Myocyte (in vitro differentiated cells): ENCODE data around the gene FUT7. TPM values are rescaled to one million over a fixed set of nuclear protein-coding genes. Genes with fewer than 3 reads are reported as not detected.

ENCODE experiments used
- DNase-seq: peaks from one replicate; pipeline ENCODE4 v3.0.0-alpha.2; 2012; ENCODE audit warnings: low read depth
- polyA plus RNA-seq: library from polyadenylated mRNA; unstranded; fragments of >200 nt; gene quantifications from one replicate; pipeline ENCODE4 v1.2.1, GENCODE V29; 2012; ENCODE audit warnings: missing spikeins
- total RNA-seq: library from RNA; depleted of rRNA; stranded (reverse); fragments of >200 nt; gene quantifications from 2 replicates; pipeline ENCODE4 v1.2.3, GENCODE V29; 2014

Gene FUT7
- total RNA-seq = not detected in 2 replicates
- polyA plus RNA-seq = not detected

GRCh38 chr9:137031904-137032640 lies at the start of gene FUT7:
Gene FUT7 (minus strand): TSS chr9:137032088. CDS start chr9:137031991, 97 bp downstream.
- no peak for DNase-seq

GRCh38 chr9:137080260-137081122 lies 48.6 kb upstream of the FUT7 start:
- DNase-seq = no peak

- DNase-seq = no peak
Measured at GRCh38 chr9:137079401-137079787, 47.5 kb upstream of the FUT7 start.

GRCh38 chr9:137078701-137079400 lies 47.0 kb upstream of the FUT7 start:
- no peak for DNase-seq

DNA sequence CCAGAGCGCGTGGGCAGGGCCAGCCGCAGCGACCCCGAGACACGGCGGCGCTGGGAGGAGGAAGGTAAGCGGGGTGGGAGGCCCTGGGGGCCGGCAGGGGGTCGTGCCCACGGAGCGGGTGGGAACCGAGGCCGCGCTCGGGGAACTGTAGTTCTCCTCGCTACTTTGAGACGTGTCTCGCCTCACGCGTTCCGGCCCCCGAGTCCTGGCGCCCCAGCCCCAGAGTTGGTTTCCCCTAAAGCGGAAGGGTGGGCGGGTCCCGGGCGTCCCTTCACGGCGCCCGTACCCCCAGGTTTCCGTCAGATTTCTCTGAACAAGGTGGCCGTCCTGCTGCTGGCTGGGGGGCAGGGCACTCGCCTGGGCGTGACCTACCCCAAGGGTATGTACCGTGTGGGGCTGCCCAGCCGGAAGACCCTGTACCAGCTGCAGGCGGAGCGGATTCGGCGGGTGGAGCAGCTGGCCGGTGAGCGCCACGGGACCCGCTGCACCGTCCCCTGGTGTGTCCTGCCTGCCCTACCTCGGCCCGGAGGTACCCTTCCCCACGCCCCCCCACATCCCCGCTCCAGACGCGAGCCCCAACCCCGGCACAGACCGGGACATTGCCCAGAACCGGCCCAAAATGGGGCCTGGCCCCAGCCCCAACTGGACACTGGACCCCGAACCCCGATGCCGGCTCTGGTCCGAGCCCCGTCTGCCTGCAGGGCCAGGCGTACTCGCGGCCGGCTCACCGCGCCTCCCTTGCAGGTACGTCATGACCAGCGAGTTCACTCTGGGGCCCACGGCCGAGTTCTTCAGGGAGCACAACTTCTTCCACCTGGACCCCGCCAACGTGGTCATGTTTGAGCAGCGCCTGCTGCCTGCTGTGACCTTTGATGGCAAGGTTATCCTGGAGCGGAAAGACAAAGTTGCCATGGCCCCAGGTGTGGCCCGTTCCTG lies 46.1 kb upstream of the FUT7 start:
- peak; percentile 19 for DNase-seq

GRCh38 chr9:137077010-137077747 lies 45.3 kb upstream of the FUT7 start, which contains the start of gene UAP1L1:
Gene UAP1L1 (plus strand): TSS chr9:137077517. CDS start chr9:137077533, 16 bp downstream.
- DNase-seq = peak; percentile 74

DNA sequence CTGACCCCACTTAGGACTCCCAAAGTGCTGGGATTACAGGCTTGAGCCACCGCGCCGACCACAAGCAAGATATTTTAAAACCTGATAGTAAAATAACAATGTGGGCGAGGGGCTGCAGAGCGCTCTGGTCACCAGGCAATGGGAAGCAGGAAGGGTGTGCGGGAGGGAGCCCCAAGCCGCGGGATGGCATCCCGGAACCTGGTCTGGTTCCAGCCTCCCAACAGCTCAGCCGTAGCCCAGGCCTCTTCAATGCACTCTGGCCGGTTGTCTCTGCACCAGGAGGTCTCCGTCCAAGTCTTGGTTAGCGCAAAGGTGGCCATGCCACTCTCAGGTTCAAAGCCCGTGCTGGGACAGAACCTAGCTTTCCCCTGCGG lies 44.7 kb upstream of the FUT7 start:
- DNase-seq = no peak

- DNase-seq = no peak
Measured at GRCh38 chr9:137075275-137075775, 43.4 kb upstream of the FUT7 start.

DNA sequence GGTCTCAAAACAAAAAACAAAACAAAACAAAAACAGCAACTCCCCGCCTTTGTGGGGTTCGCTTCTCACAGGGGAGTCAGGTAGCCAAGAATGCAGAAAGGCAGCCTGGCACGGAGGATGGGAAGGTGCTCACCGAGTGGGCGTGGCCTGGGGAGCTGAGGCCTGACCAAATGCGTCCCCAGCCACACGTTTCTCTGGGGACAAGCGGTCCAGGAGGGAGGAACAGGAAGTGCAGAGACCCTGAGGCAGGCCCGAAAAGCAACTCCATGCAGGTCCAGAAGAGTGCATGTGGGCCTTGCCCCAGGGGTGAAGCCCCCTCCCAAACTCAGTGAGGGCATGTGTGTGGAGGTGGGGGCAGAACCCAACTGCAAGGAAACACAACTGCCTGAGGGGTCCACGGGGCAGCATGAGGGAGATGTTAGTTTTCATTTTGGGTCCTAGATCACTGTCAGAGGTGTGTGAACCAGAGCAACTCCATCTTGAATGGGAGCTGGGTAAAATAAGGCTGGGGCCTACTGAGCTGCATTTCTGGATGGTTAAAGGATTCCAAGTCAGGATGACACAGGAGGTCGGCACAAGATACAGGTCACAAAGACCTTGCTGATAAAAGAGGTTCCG lies 42.9 kb upstream of the FUT7 start:
- no peak for DNase-seq

DNA sequence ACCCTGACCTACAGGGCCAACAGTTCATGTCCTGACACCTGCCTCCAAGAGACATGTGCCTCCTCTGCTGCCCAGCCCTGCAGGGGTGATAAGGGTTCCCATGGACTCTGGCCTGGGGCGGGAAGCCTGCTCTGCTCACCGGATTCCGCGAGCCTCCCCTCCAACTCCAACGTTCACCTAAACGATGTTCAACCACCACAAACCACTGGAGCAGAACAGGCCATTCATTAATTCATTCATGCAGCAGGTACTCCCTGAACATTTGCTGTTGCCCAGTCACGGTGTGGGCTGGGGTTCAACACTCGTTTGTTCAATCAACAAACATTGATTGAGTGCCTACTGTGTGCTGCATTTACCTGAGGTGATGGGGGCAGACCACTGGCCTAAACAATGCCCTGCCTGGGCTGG lies 42.1 kb upstream of the FUT7 start:
- no peak for DNase-seq

DNA sequence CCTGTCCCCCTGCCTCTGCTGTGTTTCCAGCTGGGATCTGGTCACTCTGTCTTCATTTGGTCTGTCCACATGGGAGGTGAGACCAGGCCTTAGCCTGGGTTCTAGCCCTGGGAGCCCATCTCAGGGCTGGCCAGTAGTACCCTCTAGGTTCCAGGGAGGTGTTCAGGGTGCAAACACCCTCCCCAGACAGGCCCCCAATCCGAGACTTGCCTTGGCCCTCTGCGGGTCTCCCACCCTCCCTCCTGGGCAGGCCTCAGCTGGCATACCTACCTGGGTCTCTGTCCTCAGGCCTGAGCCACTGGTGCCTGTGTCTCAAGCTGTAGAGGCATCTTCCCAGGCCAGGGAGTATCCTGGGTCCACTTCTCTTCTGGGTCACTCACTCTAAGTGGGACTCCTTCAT lies 39.4 kb upstream of the FUT7 start:
- no peak for DNase-seq

DNA sequence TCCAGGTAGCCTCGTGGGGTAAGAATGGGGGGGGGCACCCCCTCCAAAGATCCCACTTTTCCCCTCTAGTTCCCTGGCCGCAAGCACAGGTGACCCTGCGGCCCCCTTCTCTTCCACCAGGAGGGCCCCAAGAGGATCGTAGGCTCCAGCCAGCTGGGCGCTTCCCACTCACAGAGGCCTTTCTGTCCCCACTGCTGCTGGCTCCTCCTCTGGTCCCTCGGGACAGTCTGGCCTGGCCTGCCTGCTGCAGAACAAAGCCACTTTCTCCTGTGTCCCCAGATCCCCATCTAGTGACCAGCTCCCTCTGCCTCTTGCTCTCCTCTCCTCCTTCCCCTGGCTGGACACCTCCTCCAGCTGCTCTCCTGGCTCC lies 39.0 kb upstream of the FUT7 start:
- peak; percentile 41 for DNase-seq

DNA sequence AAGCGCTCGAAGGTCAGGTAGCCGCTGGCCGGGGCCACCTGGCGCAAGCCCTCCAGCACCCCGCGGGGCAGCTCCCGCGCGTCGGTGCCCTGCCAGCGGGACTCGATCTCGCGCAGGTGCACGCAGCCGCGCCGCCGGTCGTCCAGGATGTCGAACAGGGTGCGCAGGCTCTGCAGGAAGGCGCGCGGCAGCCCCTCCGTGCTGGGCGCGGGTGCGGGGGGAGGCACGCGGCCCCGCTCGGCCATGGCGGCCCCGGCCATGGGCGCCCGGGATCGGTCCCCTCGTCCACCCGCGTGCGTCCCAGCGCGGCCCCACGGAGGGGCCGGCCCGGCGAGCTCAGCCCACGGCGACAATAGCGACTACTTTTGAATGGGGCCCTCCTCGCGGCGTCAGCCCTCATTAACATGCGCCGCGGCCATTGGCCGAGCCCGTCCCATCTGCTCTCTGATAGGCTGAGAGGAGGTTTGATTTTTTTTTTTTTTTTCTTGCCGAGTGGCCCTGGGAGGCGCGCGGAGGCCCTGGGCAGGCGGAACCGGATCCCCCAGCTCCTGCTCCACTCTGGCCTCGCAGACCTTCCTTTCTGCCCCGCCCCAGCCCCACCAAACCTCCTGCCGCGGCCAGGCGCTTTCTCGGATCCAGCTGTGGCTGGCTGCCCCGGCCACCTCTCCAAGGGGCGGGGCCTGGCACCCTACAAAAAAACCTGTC lies 38.5 kb upstream of the FUT7 start, which contains the start of gene SAPCD2:
Gene SAPCD2 (minus strand): TSS at position 357 of the 705 bp plus-strand sequence. CDS start 97 bp downstream, at position 260.
- DNase-seq = peak; percentile 88

DNA sequence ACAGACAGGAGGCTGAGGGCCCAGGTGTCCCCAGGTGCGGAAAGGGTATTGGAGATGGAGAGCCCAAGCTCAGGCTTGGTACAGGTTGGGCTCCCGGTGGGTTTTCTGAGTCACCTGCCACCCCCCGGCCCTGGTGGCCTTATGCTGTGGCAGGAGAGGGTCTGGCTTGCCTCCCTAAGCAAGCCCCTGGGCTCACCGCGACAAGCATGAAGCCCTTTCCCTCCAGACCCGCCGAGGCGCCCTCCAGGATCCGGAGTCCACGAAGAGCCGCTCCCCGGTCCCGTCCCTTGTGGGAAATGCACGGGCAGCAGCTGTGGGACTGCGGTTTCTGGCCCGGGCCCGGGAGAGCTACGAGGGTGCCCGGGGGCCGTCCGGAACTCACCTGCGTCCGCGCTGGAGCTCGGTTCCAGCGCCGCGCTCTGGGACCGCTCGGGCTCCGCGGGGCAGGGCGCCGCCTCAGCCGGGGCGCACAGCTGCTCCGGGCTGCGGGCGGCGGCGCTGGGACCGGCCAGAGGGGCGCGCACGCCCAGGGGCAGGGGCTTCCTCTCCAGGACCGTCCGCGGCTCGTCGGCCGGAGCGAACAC lies 37.7 kb upstream of the FUT7 start:
- no peak for DNase-seq

GRCh38 chr9:137068539-137069507 lies 36.9 kb upstream of the FUT7 start:
- DNase-seq = no peak

GRCh38 chr9:137067860-137068538 lies 36.1 kb upstream of the FUT7 start:
- peak; percentile 73 for DNase-seq
